Effector memory CD8-positive, alpha-beta T cell (primary cell): ENCODE data around the gene MRGPRG.

Experiments used
- ATAC-seq: fragments of 150-1000 bp; cut with Tn5 transposase; replicated peaks from 2 replicates; pipeline ENCODE4 v1.10.0; 2021; ENCODE audit warnings: mild to moderate bottlenecking, moderate library complexity
- DNase-seq, 3 experiments: peaks; one replicate each; pipeline ENCODE4 v3.0.0; 2021
- H3K27ac Mint-ChIP-seq, 2 donors: one replicate each; pipeline ENCODE4 v1.8.0; 2022; ENCODE audit warnings: mild to moderate bottlenecking in 2 of 2, mixed read lengths in 2 of 2, moderate library complexity in 2 of 2
- H3K27me3 Mint-ChIP-seq, 2 donors: one replicate each; pipeline ENCODE4 v1.8.0; 2022; ENCODE audit warnings: mixed read lengths in 2 of 2
- H3K36me3 Mint-ChIP-seq: one replicate; pipeline ENCODE4 v1.8.0; 2022; ENCODE audit warnings: mild to moderate bottlenecking, moderate library complexity, mixed read lengths; ENCODE audit not compliant: insufficient read depth
- H3K4me1 Mint-ChIP-seq, 2 donors: one replicate each; pipeline ENCODE4 v1.8.0; 2022; ENCODE audit warnings: low read depth in 2 of 2, mixed read lengths in 2 of 2
- H3K4me3 Mint-ChIP-seq, 2 donors: one replicate each; pipeline ENCODE4 v1.8.0; 2022; ENCODE audit warnings: mild to moderate bottlenecking in 2 of 2, mixed read lengths in 2 of 2, moderate library complexity in 2 of 2
- H3K9me3 Mint-ChIP-seq, 2 donors: one replicate each; pipeline ENCODE4 v1.8.0; 2022; ENCODE audit warnings: mixed read lengths in 2 of 2

MRGPRG gene

GRCh38 chr11:3190600-3190999 is 28.0 kb downstream of the MRGPRG start:
- H3K27me3 Mint-ChIP-seq: peaks cover 5 to 39% of the 10 kb centered on the region in 2 donors
- no peak overlapping the region for H3K27ac Mint-ChIP-seq
- DNase-seq (no peak), ATAC-seq (no peak)
- no peak overlapping the region for H3K4me3 Mint-ChIP-seq
- H3K4me1 Mint-ChIP-seq: no peaks in the 10 kb centered on the region
- H3K36me3 Mint-ChIP-seq: no peaks in the 10 kb centered on the region
- H3K9me3 Mint-ChIP-seq: no peaks in the 10 kb centered on the region

GRCh38 chr11:3189886-3190583 is 28.6 kb downstream of the MRGPRG start:
- ATAC-seq (no peak), DNase-seq (no peak)
- Mint-ChIP-seq H3K4me3 (no peak overlapping the region), H3K27ac (no peak overlapping the region), H3K4me1 (no peaks in the 10 kb centered on the region), H3K9me3 (no peaks in the 10 kb centered on the region), H3K27me3 (peaks cover 5 to 33% of the 10 kb centered on the region in 2 donors), H3K36me3 (no peaks in the 10 kb centered on the region)

GRCh38 chr11:3189196-3189843 is 29.3 kb downstream of the MRGPRG start:
- Mint-ChIP-seq H3K27ac (no peak overlapping the region), H3K4me1 (no peaks in the 10 kb centered on the region), H3K27me3 (peaks cover 5 to 26% of the 10 kb centered on the region in 2 donors), H3K36me3 (no peaks in the 10 kb centered on the region), H3K4me3 (no peak overlapping the region), H3K9me3 (no peaks in the 10 kb centered on the region)
- DNase-seq: no peak
- no peak for ATAC-seq

- Mint-ChIP-seq H3K4me1 (no peaks in the 10 kb centered on the region), H3K27ac (no peak overlapping the region), H3K9me3 (no peaks in the 10 kb centered on the region), H3K27me3 (peaks cover 5 to 26% of the 10 kb centered on the region in 2 donors), H3K4me3 (no peak overlapping the region), H3K36me3 (no peaks in the 10 kb centered on the region)
- DNase-seq (no peak), ATAC-seq (no peak)
Measured at GRCh38 chr11:3188496-3189195, 30.0 kb downstream of the MRGPRG start.

GRCh38 chr11:3186166-3186953 is 32.3 kb downstream of the MRGPRG start:
- no peak overlapping the region for H3K4me3 Mint-ChIP-seq
- no peaks in the 10 kb centered on the region for H3K36me3 Mint-ChIP-seq
- DNase-seq: no peak
- no peak for ATAC-seq
- H3K27me3 Mint-ChIP-seq: peaks cover 5 to 20% of the 10 kb centered on the region in 2 donors
- no peaks in the 10 kb centered on the region for H3K4me1 Mint-ChIP-seq
- H3K27ac Mint-ChIP-seq: no peak overlapping the region
- H3K9me3 Mint-ChIP-seq: no peaks in the 10 kb centered on the region

GRCh38 chr11:3184732-3185347 is 33.8 kb downstream of the MRGPRG start:
- H3K27me3 Mint-ChIP-seq: peaks cover 1 to 21% of the 10 kb centered on the region in 2 donors
- ATAC-seq (no peak), DNase-seq (no peak)
- H3K4me1 Mint-ChIP-seq: no peaks in the 10 kb centered on the region
- H3K36me3 Mint-ChIP-seq: no peaks in the 10 kb centered on the region
- no peak overlapping the region for H3K4me3 Mint-ChIP-seq
- no peaks in the 10 kb centered on the region for H3K9me3 Mint-ChIP-seq
- H3K27ac Mint-ChIP-seq: no peak overlapping the region

GRCh38 chr11:3183523-3183922 is 35.1 kb downstream of the MRGPRG start:
- Mint-ChIP-seq H3K4me3 (no peak overlapping the region), H3K27me3 (peaks cover 0 to 20% of the 10 kb centered on the region in 2 donors), H3K36me3 (no peaks in the 10 kb centered on the region), H3K4me1 (no peaks in the 10 kb centered on the region), H3K9me3 (no peaks in the 10 kb centered on the region), H3K27ac (no peak overlapping the region)
- DNase-seq (no peak), ATAC-seq (no peak)

GRCh38 chr11:3182462-3182852 is 36.2 kb downstream of the MRGPRG start:
- Mint-ChIP-seq H3K4me1 (no peaks in the 10 kb centered on the region), H3K9me3 (no peaks in the 10 kb centered on the region), H3K27me3 (peaks cover 0 to 14% of the 10 kb centered on the region in 2 donors), H3K27ac (no peak overlapping the region), H3K4me3 (no peak overlapping the region), H3K36me3 (no peaks in the 10 kb centered on the region)
- DNase-seq: no peak
- no peak for ATAC-seq

GRCh38 chr11:3181725-3182461 is 36.7 kb downstream of the MRGPRG start:
- no peak overlapping the region for H3K4me3 Mint-ChIP-seq
- peak overlapping the region in 1 of 2 donors; percentile 33 for H3K27ac Mint-ChIP-seq
- H3K9me3 Mint-ChIP-seq: no peaks in the 10 kb centered on the region
- no peaks in the 10 kb centered on the region for H3K4me1 Mint-ChIP-seq
- no peak for ATAC-seq
- no peak for DNase-seq
- peaks cover 0 to 9% of the 10 kb centered on the region in 2 donors for H3K27me3 Mint-ChIP-seq
- no peaks in the 10 kb centered on the region for H3K36me3 Mint-ChIP-seq

GRCh38 chr11:3180869-3181268 is 37.7 kb downstream of the MRGPRG start:
- DNase-seq (no peak), ATAC-seq (no peak)
- Mint-ChIP-seq H3K27me3 (peaks cover 3 to 8% of the 10 kb centered on the region in 2 donors), H3K36me3 (no peaks in the 10 kb centered on the region), H3K4me1 (no peaks in the 10 kb centered on the region), H3K9me3 (peaks cover 2% of the 10 kb centered on the region in 2 donors), H3K27ac (no peak overlapping the region), H3K4me3 (no peak overlapping the region)

GRCh38 chr11:3178349-3178748 is 40.3 kb downstream of the MRGPRG start:
- H3K27me3 Mint-ChIP-seq: peaks cover 8 to 10% of the 10 kb centered on the region in 2 donors
- DNase-seq: no peak
- ATAC-seq: no peak
- no peaks in the 10 kb centered on the region for H3K36me3 Mint-ChIP-seq
- no peak overlapping the region for H3K27ac Mint-ChIP-seq
- peaks cover 7% of the 10 kb centered on the region in 2 donors for H3K9me3 Mint-ChIP-seq
- H3K4me1 Mint-ChIP-seq: no peaks in the 10 kb centered on the region
- no peak overlapping the region for H3K4me3 Mint-ChIP-seq

- no peaks in the 10 kb centered on the region for H3K4me1 Mint-ChIP-seq
- H3K4me3 Mint-ChIP-seq: no peak overlapping the region
- H3K36me3 Mint-ChIP-seq: no peaks in the 10 kb centered on the region
- DNase-seq: no peak
- peaks cover 7% of the 10 kb centered on the region in 2 donors for H3K9me3 Mint-ChIP-seq
- no peak for ATAC-seq
- peaks cover 8 to 10% of the 10 kb centered on the region in 2 donors for H3K27me3 Mint-ChIP-seq
- H3K27ac Mint-ChIP-seq: no peak overlapping the region
Measured at GRCh38 chr11:3177931-3178330, 40.7 kb downstream of the MRGPRG start.
